NB4 (cell line): Measurements from ENCODE around the gene RILP.

ENCODE experiments used
- DNase-seq: peaks from one replicate; pipeline ENCODE4 v3.0.0; 2010; ENCODE audit warnings: low read depth
- H3K4me3 ChIP-seq: one replicate; pipeline ENCODE4 v1.5.1; 2011; ENCODE audit warnings: mild to moderate bottlenecking, low read depth, low read length, moderate library complexity
- CTCF ChIP-seq: IDR thresholded peaks from one replicate; pipeline ENCODE4 v1.5.1; 2012; ENCODE audit warnings: low read depth, low read length
- MAX ChIP-seq: IDR thresholded peaks from 2 replicates; pipeline ENCODE4 v1.6.1; 2011; ENCODE audit warnings: low read depth, low read length
- MYC ChIP-seq: IDR thresholded peaks from 2 replicates; pipeline ENCODE4 v1.6.1; 2011; ENCODE audit warnings: low read depth, low read length
- POLR2A ChIP-seq: IDR thresholded peaks from 2 replicates; pipeline ENCODE4 v1.6.1; 2011; ENCODE audit warnings: mild to moderate bottlenecking; ENCODE audit not compliant: insufficient read length; ENCODE audit errors: extremely low read depth

The RILP gene

GRCh38 chr17:1625053-1625452, 24.6 kb downstream of the RILP start:
- TF ChIP-seq MAX: no peak
- TF ChIP-seq POLR2A: no peak
- no peak for TF ChIP-seq CTCF
- no peak for TF ChIP-seq MYC
- H3K4me3 ChIP-seq: no peak overlapping the region
- DNase-seq: no peak

- TF ChIP-seq MAX: no peak
- TF ChIP-seq CTCF: no peak
- no peak for TF ChIP-seq POLR2A
- TF ChIP-seq MYC: no peak
- DNase-seq: no peak
- no peak overlapping the region for H3K4me3 ChIP-seq
Measured at GRCh38 chr17:1624650-1625049, 25.0 kb downstream of the RILP start.

GRCh38 chr17:1623057-1623630, 26.5 kb downstream of the RILP start:
- TF ChIP-seq MAX: no peak
- TF ChIP-seq CTCF: no peak
- TF ChIP-seq MYC: no peak
- no peak for TF ChIP-seq POLR2A
- no peak for DNase-seq
- no peak overlapping the region for H3K4me3 ChIP-seq

- no peak overlapping the region for H3K4me3 ChIP-seq
- no peak for DNase-seq
- TF ChIP-seq MAX: no peak
- no peak for TF ChIP-seq CTCF
- no peak for TF ChIP-seq MYC
- TF ChIP-seq POLR2A: no peak
Measured at GRCh38 chr17:1621273-1621954, 28.3 kb downstream of the RILP start.

GRCh38 chr17:1620486-1620885, 29.2 kb downstream of the RILP start:
- no peak for DNase-seq
- H3K4me3 ChIP-seq: no peak overlapping the region
- TF ChIP-seq MAX (no peak), POLR2A (no peak), CTCF (no peak), MYC (no peak)
